GM18498 (cell line): ENCODE results near the gene SPATS2L.
"Not testable (repeated sequence)": the region's sequence is repeated elsewhere in the genome, so short reads cannot be mapped to it uniquely, and the experiment has no call there.

ENCODE experiments used
- ATAC-seq: cut with Tn5 transposase; IDR thresholded peaks from one replicate; pipeline ENCODE4 v1.9.1; 2021; ENCODE audit warnings: mild to moderate bottlenecking, moderate library complexity; ENCODE audit not compliant: unreplicated experiment

Gene SPATS2L

DNA sequence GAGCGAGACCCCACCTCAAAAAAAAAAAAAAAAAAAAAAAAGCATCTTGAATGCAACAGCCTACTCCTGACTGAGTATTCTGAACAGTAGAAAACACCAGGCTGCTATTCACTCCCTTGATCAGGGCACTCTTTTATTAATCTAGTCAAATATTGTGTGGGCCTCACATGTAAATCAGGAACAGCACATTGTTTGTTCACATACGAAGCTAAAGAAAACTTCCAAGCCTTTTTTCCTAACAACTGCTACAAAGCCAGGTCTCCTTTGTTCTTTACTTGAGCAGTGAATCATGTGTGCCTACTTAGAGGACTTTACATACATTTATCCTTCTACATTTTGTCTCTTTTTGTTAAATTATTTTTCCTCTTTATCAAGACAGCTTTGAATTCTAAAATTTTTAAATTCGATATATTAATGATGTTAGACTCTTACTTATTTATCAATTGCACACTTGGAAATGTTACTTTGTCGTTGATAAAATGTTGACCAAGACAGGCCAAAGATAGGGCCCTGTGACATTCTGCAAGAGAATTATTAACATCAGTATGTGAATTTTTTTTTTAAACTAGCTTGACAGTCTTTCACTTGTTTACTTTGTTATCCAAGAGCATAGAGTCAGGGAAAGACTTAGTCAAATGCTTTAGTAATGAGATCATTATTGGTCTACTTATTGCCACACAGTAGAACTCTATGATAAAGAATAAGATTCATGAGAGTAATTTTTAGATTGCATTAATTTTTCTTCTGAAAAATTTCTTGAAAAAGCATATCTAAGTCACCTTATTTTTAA, 13.2 kb downstream of the SPATS2L start:
- ATAC-seq = no peak

DNA sequence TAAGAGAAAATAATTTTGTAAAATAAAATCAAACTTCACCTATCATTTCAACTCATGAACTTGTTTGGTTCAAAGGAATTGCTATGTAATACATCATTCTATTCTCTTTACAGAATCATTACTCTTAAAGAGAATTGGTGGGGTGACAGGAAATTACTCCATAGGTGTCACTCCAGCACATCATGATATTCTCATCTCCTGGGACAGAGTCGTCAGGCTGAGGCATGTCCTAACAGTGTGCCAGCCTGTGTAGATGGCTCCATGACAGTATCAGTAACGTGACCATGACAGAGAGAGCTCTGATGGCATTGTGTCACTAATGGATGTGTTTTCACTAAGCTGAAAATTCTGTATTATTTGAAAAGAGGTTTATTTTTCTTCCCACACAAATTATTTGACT, 13.9 kb downstream of the SPATS2L start:
- ATAC-seq = no peak

DNA sequence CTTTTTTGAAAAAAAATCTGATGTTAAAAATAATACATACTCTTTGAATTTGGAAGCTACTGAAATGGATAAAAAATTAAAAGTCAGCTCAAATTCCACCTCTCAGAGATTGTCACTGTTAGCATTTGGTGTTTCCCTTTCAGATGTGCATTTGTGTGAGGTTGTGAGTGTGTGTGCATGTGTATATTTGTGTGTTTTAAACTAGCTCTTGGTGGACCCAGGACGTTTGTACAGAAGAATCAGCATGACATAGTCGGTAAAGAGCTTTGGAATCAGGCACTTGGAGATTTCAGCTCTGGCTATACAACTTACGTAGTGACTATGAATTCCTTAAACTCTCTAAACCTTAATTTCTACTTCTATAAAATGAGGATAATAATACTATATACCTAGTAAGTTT, 14.5 kb downstream of the SPATS2L start:
- ATAC-seq = no peak

DNA sequence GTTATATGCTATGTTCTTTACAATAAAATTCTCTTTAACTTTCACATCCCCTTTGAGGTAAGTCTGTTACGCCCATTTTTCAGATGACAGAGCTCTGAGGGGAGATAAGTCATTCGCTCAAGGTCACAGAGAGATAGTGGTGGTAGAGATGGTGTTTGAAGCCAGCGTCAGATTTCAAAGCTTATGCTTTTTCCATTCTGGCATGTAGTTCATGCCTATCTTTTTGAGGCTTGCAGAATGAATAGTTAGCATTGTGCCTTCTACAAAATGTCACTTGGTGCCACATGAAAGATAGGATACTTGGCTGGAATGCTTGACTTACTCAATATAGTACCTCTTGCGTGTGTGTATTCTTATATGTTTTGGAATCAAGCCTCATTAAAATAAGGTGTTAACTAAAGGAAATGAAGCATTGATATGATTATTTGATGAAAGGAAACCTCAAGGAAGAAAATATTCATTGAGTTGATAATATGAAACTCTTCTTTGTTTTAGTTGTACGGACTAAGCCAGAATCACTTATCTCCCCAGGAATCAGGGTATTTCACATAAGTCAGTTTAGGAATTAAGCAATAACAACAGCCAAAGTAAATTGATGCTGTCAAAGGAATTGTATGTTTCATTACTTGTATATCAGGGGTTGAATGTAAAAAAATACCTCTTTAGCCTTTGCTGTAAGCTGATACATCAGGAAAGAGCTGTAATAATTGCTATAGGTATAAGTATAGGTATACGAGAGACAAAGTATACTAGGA, 15.5 kb downstream of the SPATS2L start:
- ATAC-seq = no peak

DNA sequence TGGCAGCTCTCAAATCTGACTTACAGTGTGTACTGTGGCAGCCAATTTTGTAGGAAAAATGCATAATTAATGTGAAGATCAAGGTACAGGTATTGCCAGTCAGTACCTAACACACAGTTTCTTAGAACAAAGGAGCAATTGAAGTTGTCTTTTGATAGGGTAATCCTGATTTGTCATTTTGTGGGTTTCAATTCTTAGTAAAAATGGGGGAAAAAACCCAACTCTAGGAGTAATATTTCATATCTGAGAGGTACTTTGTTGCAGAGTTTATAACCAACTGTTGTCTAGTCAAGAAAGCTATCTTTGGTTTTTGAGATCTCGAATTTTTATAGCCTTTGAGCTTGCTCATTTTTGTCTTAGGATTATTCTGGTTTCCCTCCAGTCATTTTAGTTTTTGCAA, 16.1 kb downstream of the SPATS2L start:
- ATAC-seq = no peak

DNA sequence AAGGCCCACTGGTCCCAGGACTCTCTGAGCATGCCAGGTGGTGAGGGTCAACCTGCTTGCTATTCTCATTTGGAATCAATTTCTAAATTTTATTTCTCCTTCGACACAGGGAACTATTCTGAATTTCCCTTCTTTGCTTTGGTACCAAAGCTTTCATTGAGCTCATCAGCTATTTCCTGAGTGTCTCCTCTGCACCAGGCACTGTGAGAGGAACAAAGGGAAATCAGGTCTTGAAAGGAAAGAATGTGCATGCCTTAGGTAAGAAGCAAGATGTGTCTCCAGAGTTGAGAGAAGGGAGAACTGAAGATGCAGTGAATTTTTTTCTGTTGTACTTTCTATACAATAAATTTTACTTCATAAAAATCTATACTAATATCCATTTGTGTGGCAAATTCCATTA, 17.9 kb downstream of the SPATS2L start:
- no peak for ATAC-seq

DNA sequence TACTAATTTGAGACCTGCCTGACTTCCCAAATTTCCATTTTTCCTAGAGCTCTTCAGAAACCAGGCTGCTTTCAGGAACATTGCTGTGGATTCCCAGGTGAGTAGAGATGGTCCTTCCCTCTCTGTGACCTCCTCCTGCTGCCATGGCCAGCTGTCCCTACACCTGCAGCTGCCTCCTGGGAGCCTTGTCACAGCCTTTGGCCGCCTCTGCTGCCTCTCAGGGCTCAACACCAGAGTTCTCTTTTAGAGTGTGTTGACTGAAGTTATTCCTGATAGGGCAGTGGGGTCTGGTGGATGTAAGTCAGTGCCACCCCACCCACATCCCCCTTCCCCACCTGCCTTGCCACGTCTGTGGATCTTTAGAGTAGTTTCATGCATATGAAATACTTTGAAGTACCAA, 22.9 kb downstream of the SPATS2L start:
- no peak for ATAC-seq

DNA sequence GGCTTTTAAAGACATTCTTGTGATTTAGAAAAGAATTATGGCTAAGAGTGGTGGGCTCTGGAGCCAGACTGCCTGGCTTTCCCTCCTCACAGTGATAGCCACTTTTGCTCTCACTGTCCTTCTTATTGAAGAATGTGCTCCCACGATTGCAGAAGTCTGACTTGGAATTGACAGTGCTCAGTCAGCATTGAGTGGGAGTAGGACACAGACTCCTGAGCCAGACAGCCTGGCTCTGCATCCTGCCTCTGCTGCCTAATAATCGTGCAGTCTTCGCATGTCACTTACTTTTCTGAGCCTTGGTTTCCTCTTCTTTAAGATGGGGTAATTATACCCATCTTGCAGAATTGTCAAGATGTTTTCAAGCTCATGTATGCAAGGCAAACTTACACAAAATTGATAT, 23.3 kb downstream of the SPATS2L start:
- no peak for ATAC-seq

DNA sequence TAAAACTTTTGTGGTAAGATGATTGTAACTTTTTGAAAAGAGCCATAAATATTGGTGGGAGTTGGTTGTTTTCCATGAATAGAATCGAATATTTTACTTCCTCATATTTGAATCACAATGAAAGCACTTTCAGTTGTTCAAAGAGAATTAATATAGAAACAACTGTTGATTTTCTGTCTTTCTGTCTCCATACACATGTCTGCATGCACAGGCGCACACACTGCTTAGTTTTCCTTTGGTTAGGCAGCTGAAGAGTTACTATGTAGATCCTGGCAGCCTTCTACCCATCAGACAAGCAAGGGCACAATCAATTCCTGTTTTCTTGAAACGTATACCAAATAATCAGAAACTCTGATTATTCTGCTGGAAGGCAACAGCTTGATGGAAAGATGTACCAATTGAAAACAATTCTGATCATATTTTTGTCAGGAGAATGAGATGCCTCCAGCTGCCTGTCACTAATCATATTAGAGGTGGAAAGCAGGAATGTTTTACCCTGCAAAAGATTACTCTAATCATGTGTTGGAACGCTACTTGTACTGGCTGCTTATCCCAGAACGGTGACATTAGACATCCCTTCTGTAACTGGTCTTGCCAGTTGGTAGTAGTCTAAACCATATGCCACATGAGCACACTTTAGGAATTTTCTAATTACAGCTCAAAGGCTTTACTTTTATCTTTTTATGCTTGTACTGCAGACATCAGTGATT, 24.0 kb downstream of the SPATS2L start:
- no peak for ATAC-seq

DNA sequence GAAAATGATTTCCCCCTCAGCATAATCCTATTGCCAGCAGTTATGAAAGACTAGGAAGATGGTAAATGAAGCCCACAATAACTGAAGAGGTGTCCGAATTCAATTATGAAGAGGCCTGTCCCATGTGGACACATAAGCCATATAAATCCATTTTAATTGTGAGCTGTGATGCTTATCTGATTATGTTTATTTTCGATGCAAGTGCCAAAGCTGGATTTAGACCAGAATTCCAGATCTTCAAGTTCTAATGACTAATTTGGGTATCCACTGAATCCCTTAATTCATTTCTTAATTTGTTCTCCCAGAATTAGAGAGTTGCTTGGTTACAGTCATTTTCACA, 24.5 kb downstream of the SPATS2L start:
- no peak for ATAC-seq

DNA sequence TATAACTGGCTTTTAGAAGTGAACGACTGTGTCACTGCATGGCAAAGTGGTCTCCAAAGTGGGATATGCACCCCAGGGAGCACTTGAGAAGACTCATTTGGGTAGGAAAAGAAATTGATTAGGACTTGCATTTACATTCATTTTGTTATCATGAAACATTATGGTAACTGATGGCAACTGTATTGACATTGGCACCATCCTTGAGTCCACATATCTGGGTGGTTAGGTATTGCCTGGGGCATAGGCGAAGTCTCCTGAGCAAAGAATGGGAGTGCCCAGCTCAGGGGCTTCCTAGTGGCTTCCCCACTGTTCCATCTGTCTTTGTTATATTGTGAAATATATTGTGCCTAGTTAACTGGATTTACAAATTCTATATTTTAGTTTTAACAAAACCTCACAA, 29.2 kb downstream of the SPATS2L start:
- ATAC-seq = no peak

DNA sequence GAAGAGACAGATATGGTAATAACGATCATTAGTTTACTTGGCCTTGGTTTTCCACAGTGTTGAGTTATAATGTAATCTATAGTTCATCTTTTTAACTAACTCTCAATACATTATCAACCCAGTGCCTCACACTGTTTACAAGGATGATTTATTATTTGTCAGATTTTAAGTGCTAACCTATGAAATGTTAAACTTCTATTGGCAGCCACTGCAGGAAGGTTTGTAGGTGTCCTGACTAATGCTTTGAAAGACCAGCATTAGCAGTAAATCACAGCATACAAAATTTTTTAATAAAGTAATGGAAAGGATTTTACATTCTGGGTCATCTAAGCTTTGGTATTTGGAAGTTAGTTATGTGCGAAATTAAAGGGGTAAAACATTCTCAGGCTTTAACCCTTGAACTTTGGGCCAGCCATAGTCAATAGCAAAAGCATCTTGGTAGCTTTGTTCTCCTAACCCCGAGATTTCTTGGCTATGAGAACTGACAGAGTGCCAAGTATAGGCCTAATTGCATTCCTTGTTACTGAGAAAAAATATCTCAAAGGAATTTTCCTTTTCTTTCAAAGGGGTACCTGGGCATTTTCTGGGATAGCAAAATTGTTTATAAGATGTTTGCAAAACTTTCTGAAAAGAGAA, 30.6 kb downstream of the SPATS2L start:
- ATAC-seq = no peak

DNA sequence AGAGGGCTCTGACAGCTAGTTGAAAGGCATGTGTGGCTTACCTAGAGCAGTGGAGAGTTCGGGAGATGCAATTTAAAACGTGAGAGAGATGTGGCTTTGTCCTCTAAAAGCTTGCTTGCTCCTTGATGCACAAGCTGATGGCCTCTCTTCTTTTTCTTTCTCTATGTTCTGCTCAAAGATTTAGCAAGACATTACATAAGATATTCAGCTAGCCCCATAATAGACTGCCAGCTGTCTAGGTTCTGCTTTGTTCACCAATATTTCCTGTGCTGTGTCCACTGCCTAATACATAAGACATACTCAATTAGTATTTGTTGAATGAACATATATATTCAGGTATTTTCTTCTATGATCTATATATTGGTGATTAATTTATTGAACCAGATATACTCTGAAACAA, 31.1 kb downstream of the SPATS2L start:
- no peak for ATAC-seq

DNA sequence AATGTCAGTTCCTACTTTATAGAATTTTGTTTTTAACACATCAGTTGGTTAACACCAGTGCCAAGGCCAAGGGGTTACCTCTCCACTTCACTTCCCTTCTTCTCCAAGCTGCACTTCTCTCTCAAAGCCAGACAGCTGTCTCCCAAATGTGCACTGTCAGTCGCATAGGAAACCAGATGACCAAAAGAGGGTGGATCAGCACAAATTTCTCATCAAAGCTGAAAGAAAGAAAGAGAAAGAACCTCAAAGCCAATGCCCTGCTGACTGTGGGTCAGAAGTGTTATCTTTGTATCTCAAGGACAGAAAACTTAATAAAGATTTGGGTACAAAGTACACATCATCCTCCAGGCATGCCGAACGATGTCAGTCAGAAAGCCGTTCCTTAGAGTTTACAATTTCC, 32.2 kb downstream of the SPATS2L start:
- no peak for ATAC-seq

DNA sequence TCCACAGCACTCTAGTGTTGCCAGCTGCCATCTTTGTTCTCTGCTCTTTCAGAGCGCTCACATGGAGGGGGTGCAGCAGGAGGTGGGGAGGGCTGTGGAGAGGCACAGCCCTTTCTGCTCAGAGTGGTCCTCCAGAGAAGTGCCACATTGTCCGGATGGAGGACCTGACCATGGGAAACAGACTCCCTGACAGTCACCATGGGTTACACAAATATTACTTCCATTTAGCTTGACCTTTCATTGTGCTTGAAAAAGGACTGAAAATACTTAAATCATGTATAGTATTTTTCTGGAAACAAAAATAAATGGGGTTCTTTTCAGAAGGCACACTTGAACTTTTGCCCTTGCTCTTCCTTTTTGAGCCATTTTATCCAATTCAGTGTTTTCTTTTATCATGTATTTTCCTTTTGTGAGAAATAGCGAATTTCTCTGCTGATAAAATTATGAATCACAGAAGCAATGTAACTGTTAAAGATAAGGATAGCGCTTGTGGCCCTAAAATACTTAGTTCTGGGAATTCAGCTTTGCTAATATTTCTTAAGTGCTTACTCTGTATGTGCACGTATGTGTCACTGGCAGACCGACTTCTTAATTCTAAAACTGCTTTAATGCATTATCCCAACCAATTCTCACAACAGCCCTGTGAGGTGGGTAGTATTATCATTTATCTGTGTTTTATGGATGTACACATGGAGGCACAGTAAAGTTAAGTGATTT, 34.2 kb downstream of the SPATS2L start:
- ATAC-seq = no peak

DNA sequence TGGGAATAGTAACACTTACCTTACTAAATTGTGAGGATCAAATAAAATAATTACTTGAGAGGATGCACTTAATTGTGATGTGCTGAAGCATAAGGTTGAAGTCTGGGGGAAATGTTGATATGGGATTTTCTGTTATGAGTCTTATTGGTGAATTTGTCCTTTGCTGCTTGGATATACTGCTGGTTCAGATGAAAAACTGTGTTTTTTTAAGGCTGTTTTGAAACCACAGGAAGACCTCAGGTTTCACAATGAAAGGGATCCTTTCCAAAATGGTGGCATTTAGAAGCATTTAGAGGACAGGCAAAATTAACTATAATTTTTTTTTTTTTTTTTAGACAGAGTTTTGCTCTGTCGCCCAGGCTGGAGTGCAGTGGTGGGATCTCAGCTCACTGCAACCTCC, 34.9 kb downstream of the SPATS2L start:
- ATAC-seq = no peak

DNA sequence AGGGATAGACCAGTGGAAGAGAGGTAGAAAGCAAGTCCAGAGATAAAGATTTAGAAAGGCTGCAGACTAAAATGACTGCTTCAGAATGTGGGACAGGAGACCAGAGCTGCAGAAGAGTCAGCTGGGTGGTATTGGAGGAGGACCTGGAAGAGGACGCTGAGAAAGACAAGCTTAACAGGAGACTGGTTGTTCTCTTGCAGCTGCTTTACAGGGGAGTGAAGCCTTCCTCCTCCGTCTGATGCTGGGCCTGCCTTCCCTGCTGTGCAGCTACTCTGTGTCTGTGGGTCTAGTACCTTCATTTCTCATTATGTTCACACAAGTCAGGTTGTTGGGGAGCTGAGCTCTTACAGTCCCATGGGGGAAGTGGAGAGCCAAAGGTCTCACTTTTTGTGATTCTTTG, 35.7 kb downstream of the SPATS2L start:
- ATAC-seq = no peak

DNA sequence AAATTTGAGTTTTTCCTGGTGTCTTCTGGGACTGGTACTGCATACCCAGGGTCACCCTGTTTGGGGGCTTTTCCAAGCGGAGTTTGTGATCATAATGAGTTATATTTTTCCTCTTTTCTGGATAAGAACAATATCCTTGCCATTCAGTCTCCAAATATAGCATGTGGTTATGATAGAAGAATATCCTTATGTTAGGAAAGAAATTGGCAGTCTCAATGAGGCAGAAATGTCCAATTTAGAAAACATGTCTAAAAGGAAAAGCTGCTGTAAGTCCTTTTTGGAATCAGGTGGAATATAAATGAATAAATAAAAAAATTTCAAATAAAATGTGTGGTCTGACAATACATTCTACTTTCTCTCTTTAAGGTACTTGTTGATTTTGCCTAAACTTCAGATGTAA, 36.2 kb downstream of the SPATS2L start:
- no peak for ATAC-seq

DNA sequence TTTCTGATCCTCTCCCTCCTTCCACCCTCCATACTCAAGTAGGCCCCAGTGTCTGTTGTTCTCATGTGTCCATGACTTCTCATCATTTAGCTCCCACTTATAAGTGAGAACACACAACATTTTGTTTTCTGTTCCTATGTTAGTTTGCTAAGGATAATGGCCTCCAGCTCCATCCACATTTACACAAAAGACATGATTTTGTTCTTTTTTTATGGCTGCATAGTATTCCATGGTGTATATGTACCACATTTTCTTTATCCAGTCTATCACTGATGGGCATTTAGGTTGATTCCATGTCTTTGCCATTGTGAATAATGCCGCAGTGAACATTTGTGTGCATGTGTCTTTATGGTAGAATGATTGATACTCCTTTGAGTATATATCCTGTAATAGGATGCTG, 37.7 kb downstream of the SPATS2L start:
- not testable (repeated sequence) for ATAC-seq

DNA sequence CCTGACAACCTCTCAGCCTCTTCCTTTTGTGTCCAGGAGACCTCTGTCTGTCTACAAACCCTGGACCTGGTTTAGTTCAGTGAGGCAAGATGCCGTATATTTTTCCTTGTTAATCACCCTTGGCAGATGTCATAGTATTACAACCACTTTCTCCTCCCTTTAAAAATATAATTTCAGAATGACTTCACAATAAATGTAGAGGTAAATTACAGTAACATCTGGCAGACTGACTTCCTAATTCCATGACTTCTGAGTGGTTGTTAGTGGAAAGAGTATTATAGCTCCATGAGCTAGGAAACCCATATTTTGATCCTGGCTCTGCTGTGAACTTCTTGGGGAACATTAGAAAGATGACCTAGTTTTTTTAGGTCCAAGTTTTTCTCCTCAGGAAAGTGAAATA, 39.5 kb downstream of the SPATS2L start:
- ATAC-seq = no peak

DNA sequence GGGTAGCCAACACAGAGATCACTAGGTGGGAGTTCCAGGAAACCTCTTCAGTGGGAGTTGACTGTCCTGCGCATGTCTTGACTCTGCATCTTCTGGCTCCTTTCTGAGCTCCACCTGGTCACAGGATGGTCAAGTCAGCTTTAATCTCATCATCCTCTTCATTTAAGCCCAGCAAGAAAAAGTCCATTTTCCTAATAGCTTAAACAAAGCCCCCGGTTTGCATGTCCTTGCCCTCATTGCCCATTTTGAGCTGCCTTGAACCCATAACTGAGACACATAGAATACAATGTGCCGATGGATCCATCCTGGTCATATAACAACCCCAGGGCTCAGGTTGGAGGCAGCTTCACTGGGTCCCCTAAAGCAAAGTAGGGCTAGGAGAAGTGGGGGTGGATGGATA, 40.8 kb downstream of the SPATS2L start:
- no peak for ATAC-seq
